ENCODE results near the gene RPL10. TPM values are rescaled to one million over a fixed set of nuclear protein-coding genes. Genes with fewer than 3 reads are reported as not detected.

Gene RPL10
- total and polyA plus RNA-seq, 2 of the 13 experiments (the other 11 are each of a cell fraction or from before 2014, with no cell fraction given): 2,381 to 4,713 TPM

DNA sequence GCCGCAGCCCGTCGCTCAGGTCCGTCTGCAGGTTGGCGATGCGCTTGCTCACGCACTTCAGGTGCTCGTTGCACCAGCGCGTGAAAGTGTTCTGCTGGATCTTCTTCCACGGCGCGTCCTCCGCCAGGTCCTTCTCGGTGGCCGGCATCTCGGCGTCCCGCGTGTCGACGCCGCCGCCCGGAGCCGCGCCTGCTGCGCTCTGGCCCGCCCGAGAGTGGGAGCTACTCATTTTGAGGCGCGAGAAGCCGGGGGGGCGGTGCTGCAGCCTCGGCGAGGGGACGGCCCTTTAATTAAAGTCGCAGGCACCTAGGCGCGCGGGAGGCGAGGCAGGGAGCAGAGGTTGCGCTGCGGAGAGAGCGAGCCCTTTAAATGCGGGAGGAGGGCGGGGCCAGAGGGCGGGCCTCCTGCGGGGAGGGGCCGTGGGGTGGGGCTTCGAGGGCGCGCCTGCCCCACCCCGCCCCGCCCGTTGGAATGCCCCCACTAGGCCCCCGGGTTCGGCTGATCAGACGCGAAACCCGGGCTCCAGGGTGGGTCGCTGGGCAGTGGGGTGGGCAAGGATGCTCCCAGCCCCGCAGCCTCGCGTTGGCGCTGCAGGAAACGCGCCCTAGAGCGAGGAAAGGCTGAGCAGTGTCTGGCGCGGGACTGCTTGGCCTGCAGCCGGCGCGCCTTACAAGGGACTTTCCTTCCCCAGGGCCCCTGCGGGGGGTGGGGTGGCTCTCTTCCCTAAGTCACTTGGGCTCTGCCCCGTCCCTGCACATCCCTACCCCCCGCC is 27.0 kb upstream of the RPL10 start (continued):
- TF ChIP-seq BRCA1 (CRISPR knock-in tag; IDR thresholded peaks at IDR 0.05) (no peak), FOXK1 (CRISPR knock-in tag; IDR thresholded peaks at IDR 0.05; ENCODE audit: borderline replicate concordance, low read depth) (no peak), ZFP90 (CRISPR knock-in tag; IDR thresholded peaks at IDR 0.05; ENCODE audit: borderline replicate concordance) (no peak; the same call in 1 of the 2 replicates), ZNF460 (CRISPR knock-in tag; IDR thresholded peaks at IDR 0.05; ENCODE audit: borderline replicate concordance) (no peak), FOXO1 (CRISPR knock-in tag; IDR thresholded peaks at IDR 0.05) (no peak), NCOR1 (IDR thresholded peaks at IDR 0.05; ENCODE audit: borderline replicate concordance, low read length) (no peak), NAIF1 (CRISPR knock-in tag; IDR thresholded peaks at IDR 0.05; ENCODE audit: borderline replicate concordance) (no peak), ZNF598 (CRISPR knock-in tag; IDR thresholded peaks at IDR 0.05; ENCODE audit: borderline replicate concordance) (0 out of 2 replicates have a peak, but pooled peaks have one; percentile 55), FOXC1 (CRISPR knock-in tag; IDR thresholded peaks at IDR 0.05; ENCODE audit: borderline replicate concordance) (peak; percentile 52; the same call in 1 of the 2 replicates), MATR3 (CRISPR knock-in tag; IDR thresholded peaks at IDR 0.05) (no peak), TSC22D2 (CRISPR knock-in tag; IDR thresholded peaks at IDR 0.05; ENCODE audit: borderline replicate concordance) (no peak), ZNF644 (CRISPR knock-in tag; IDR thresholded peaks at IDR 0.05; ENCODE audit: low read depth) (no peak), ZNF335 (CRISPR knock-in tag; IDR thresholded peaks at IDR 0.05) (no peak), CAMTA2 (CRISPR knock-in tag; IDR thresholded peaks at IDR 0.05; ENCODE audit: borderline replicate concordance) (no peak), ATF7 (IDR thresholded peaks at IDR 0.05) (no peak), ATF7 (CRISPR knock-in tag; IDR thresholded peaks at IDR 0.05) (no peak), ZNF780A (CRISPR knock-in tag; IDR thresholded peaks at IDR 0.05) (0 out of 2 replicates have a peak, but pooled peaks have one; percentile 31), RBFOX2 (IDR thresholded peaks at IDR 0.05; ENCODE audit: low read depth, low read length) (peak; percentile 89), FOSL2 (CRISPR knock-in tag; IDR thresholded peaks at IDR 0.05) (no peak; the same call in 1 of the 2 replicates), POLR2A (IDR thresholded peaks at IDR 0.05; ENCODE audit: insufficient read depth in 1 of 2, low read depth in 2 of 2, low read length in 2 of 2) (peak in 1 of 2 experiments; percentile 89; a peak in 2 of 4 replicates), HNF4A (CRISPR knock-in tag; IDR thresholded peaks at IDR 0.05) (no peak; the same call in 1 of the 2 replicates)
- TF ChIP-seq, protein P1, sequence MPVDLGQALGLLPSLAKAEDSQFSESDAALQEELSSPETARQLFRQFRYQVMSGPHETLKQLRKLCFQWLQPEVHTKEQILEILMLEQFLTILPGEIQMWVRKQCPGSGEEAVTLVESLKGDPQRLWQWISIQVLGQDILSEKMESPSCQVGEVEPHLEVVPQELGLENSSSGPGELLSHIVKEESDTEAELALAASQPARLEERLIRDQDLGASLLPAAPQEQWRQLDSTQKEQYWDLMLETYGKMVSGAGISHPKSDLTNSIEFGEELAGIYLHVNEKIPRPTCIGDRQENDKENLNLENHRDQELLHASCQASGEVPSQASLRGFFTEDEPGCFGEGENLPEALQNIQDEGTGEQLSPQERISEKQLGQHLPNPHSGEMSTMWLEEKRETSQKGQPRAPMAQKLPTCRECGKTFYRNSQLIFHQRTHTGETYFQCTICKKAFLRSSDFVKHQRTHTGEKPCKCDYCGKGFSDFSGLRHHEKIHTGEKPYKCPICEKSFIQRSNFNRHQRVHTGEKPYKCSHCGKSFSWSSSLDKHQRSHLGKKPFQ (CRISPR knock-in tag; IDR thresholded peaks at IDR 0.05; ENCODE audit: insufficient replicate concordance): peak; percentile 46
- TF ChIP-seq, protein P2, sequence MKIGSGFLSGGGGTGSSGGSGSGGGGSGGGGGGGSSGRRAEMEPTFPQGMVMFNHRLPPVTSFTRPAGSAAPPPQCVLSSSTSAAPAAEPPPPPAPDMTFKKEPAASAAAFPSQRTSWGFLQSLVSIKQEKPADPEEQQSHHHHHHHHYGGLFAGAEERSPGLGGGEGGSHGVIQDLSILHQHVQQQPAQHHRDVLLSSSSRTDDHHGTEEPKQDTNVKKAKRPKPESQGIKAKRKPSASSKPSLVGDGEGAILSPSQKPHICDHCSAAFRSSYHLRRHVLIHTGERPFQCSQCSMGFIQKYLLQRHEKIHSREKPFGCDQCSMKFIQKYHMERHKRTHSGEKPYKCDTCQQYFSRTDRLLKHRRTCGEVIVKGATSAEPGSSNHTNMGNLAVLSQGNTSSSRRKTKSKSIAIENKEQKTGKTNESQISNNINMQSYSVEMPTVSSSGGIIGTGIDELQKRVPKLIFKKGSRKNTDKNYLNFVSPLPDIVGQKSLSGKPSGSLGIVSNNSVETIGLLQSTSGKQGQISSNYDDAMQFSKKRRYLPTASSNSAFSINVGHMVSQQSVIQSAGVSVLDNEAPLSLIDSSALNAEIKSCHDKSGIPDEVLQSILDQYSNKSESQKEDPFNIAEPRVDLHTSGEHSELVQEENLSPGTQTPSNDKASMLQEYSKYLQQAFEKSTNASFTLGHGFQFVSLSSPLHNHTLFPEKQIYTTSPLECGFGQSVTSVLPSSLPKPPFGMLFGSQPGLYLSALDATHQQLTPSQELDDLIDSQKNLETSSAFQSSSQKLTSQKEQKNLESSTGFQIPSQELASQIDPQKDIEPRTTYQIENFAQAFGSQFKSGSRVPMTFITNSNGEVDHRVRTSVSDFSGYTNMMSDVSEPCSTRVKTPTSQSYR (CRISPR knock-in tag; IDR thresholded peaks at IDR 0.05; ENCODE audit: borderline replicate concordance): no peak
- TF ChIP-seq, protein P3, sequence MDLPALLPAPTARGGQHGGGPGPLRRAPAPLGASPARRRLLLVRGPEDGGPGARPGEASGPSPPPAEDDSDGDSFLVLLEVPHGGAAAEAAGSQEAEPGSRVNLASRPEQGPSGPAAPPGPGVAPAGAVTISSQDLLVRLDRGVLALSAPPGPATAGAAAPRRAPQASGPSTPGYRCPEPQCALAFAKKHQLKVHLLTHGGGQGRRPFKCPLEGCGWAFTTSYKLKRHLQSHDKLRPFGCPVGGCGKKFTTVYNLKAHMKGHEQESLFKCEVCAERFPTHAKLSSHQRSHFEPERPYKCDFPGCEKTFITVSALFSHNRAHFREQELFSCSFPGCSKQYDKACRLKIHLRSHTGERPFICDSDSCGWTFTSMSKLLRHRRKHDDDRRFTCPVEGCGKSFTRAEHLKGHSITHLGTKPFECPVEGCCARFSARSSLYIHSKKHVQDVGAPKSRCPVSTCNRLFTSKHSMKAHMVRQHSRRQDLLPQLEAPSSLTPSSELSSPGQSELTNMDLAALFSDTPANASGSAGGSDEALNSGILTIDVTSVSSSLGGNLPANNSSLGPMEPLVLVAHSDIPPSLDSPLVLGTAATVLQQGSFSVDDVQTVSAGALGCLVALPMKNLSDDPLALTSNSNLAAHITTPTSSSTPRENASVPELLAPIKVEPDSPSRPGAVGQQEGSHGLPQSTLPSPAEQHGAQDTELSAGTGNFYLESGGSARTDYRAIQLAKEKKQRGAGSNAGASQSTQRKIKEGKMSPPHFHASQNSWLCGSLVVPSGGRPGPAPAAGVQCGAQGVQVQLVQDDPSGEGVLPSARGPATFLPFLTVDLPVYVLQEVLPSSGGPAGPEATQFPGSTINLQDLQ (CRISPR knock-in tag; IDR thresholded peaks at IDR 0.05): peak; percentile 39; the same call in 1 of the 2 replicates

All from HepG2 (cell line).